ENCODE measurements around the gene ARMC8.

DNA sequence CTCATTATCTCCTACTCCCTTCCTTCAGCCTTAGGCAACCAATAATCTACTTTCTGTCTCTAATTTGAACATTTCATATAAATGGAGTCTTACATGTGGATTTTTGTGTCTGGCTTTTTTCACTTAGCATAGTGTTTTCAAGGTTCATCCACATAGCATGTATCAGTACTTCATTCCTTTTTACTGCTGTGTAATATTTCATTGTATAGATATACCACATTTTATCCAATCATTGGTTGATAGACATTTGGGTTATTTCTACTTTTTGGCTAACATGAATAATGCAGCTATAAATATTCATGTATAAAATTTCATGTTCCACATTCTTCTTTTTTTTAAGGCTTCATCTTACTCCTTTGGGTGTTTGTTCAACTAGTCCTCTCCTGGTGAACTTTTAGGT lies 32.6 kb upstream of the ARMC8 start:
- TF ChIP-seq, protein P1, sequence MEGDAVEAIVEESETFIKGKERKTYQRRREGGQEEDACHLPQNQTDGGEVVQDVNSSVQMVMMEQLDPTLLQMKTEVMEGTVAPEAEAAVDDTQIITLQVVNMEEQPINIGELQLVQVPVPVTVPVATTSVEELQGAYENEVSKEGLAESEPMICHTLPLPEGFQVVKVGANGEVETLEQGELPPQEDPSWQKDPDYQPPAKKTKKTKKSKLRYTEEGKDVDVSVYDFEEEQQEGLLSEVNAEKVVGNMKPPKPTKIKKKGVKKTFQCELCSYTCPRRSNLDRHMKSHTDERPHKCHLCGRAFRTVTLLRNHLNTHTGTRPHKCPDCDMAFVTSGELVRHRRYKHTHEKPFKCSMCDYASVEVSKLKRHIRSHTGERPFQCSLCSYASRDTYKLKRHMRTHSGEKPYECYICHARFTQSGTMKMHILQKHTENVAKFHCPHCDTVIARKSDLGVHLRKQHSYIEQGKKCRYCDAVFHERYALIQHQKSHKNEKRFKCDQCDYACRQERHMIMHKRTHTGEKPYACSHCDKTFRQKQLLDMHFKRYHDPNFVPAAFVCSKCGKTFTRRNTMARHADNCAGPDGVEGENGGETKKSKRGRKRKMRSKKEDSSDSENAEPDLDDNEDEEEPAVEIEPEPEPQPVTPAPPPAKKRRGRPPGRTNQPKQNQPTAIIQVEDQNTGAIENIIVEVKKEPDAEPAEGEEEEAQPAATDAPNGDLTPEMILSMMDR (IDR thresholded peaks at IDR 0.05 in 8 of 11, conservative IDR thresholded peaks at IDR 0.05 in 3 of 11): no peak
- TF ChIP-seq POLR2AphosphoS5 (IDR thresholded peaks at IDR 0.05): no peak
- TF ChIP-seq POLR2A (IDR thresholded peaks at IDR 0.05): no peak

Measured in spleen (tissue), 7 donors.